IMR-90 (cell line): ENCODE data around the gene HPSE2. TPM values are rescaled to one million over a fixed set of nuclear protein-coding genes. Genes with fewer than 3 reads are reported as not detected.

Experiments
- ATAC-seq: fragments of 200-7000 bp; cut with Tn5 transposase; 2 replicates; pipeline ENCODE4 v1.9.1; 2020; ENCODE audit warnings: low read depth, mild to moderate bottlenecking, moderate library complexity
- BruUV-seq: library from RNA; stranded (reverse); fragments of 400-500 nt; replicated peaks from 2 replicates; lab custom pipeline; 2021; lab: Mats Ljungman, UMichigan
- CTCF ChIA-PET: fragments of 300-600 bp; formaldehyde crosslinking; extraction: SDS; loops from one replicate; lab custom pipeline; 2021; ENCODE audit warnings: antibody characterized with exemption; lab: Yijun Ruan, JAX
- POLR2A ChIA-PET: fragments of 300-600 bp; sonication (Branson Sonifier 250); formaldehyde crosslinking; loops from one replicate; lab custom pipeline; 2022; ENCODE audit warnings: antibody characterized with exemption; ENCODE audit not compliant: unreplicated experiment; lab: Charles Lee
- DNase-seq: peaks from one replicate; pipeline ENCODE4 v3.0.0; 2013
- H2AFZ ChIP-seq: replicated peaks from 2 replicates; pipeline ENCODE3; 2013; ENCODE audit warnings: low read length, mild to moderate bottlenecking; ENCODE audit not compliant: poor library complexity
- H2AK5ac ChIP-seq: 2 replicates; pipeline ENCODE4 v1.6.1; 2013; ENCODE audit warnings: low read depth, low read length, inconsistent platforms
- H2AK9ac ChIP-seq: replicated peaks from 2 replicates; pipeline ENCODE3; 2013; ENCODE audit warnings: mild to moderate bottlenecking, low read depth, low read length, moderate library complexity; ENCODE audit not compliant: poor library complexity
- H2BK120ac ChIP-seq: 2 replicates; pipeline ENCODE4 v1.6.1; 2013; ENCODE audit warnings: low read depth, low read length, inconsistent platforms
- H2BK15ac ChIP-seq: 3 replicates; pipeline ENCODE4 v1.6.1; 2013; ENCODE audit warnings: low read depth, low read length, inconsistent platforms
- H2BK20ac ChIP-seq: 2 replicates; pipeline ENCODE4 v1.6.1; 2013; ENCODE audit warnings: low read depth, mild to moderate bottlenecking, inconsistent platforms, low read length, moderate library complexity
- H2BK5ac ChIP-seq: 2 replicates; pipeline ENCODE4 v1.6.1; 2013; ENCODE audit warnings: mild to moderate bottlenecking, low read depth, low read length, inconsistent platforms; ENCODE audit not compliant: poor library complexity, severe bottlenecking
- H3K14ac ChIP-seq: replicated peaks from 2 replicates; pipeline ENCODE4 v1.6.1; 2013; ENCODE audit warnings: low read depth, low read length, inconsistent platforms
- H3K18ac ChIP-seq: 2 replicates; pipeline ENCODE4 v1.6.1; 2013; ENCODE audit warnings: low read depth, low read length, control low read depth
- H3K23ac ChIP-seq: 2 replicates; pipeline ENCODE4 v1.6.1; 2013; ENCODE audit warnings: low read depth, low read length, inconsistent platforms
- H3K27ac ChIP-seq: 2 replicates; pipeline ENCODE4 v1.5.1; 2013; ENCODE audit warnings: mild to moderate bottlenecking, control low read depth, low read length; ENCODE audit not compliant: insufficient read depth
- H3K27me3 ChIP-seq: 2 replicates; pipeline ENCODE4 v1.6.1; 2013; ENCODE audit warnings: low read length; ENCODE audit not compliant: control insufficient read depth, insufficient read depth
- H3K36me3 ChIP-seq: 2 replicates; pipeline ENCODE4 v1.6.1; 2013; ENCODE audit warnings: low read length, mixed read lengths; ENCODE audit not compliant: control insufficient read depth, insufficient read depth
- H3K4ac ChIP-seq: 2 replicates; pipeline ENCODE4 v1.6.1; 2013; ENCODE audit warnings: low read depth, low read length, inconsistent platforms
- H3K4me1 ChIP-seq: 2 replicates; pipeline ENCODE4 v1.6.1; 2013; ENCODE audit warnings: low read length, mixed read lengths; ENCODE audit not compliant: control insufficient read depth, insufficient read depth
- H3K4me2 ChIP-seq: 2 replicates; pipeline ENCODE4 v1.6.1; 2013; ENCODE audit warnings: low read depth, mild to moderate bottlenecking, control low read depth, low read length, moderate library complexity
- H3K4me3 ChIP-seq: 2 replicates; pipeline ENCODE4 v1.5.1; 2013; ENCODE audit warnings: low read depth, mild to moderate bottlenecking, control low read depth, low read length, moderate library complexity; ENCODE audit not compliant: insufficient read depth
- H3K56ac ChIP-seq: 2 replicates; pipeline ENCODE4 v1.6.1; 2013; ENCODE audit warnings: low read length, inconsistent platforms; ENCODE audit not compliant: insufficient read depth; ENCODE audit errors: extremely low read depth
- H3K79me1 ChIP-seq, 2 experiments: 2 replicates each; pipeline ENCODE4 v1.6.1; 2013; ENCODE audit warnings: low read length in 2 of 2, inconsistent platforms in 1 of 2, low read depth in 1 of 2
- H3K9ac ChIP-seq: 2 replicates; pipeline ENCODE4 v1.6.1; 2013; ENCODE audit warnings: low read depth, low read length, control low read depth
- H3K9me1 ChIP-seq: 2 replicates; pipeline ENCODE4 v1.6.1; 2013; ENCODE audit warnings: low read length, inconsistent platforms; ENCODE audit not compliant: insufficient read depth
- H3K9me3 ChIP-seq: 2 replicates; pipeline ENCODE4 v1.6.1; 2013; ENCODE audit warnings: low read length; ENCODE audit not compliant: control insufficient read depth, insufficient read depth
- H4K20me1 ChIP-seq: 2 replicates; pipeline ENCODE4 v1.6.1; 2013; ENCODE audit warnings: low read length, inconsistent platforms; ENCODE audit not compliant: insufficient read depth
- H4K5ac ChIP-seq: 2 replicates; pipeline ENCODE4 v1.6.1; 2013; ENCODE audit warnings: mild to moderate bottlenecking, low read depth, low read length, control low read depth
- H4K8ac ChIP-seq, 2 experiments: 2 replicates each; pipeline ENCODE4 v1.6.1; 2013; ENCODE audit warnings: low read depth in 2 of 2, low read length in 2 of 2, control low read depth in 1 of 2, inconsistent platforms in 1 of 2
- H4K91ac ChIP-seq: 2 replicates; pipeline ENCODE4 v1.6.1; 2013; ENCODE audit warnings: low read depth, low read length, inconsistent platforms; ENCODE audit not compliant: insufficient read depth
- BHLHE40 ChIP-seq: fragments of 150-350 bp; IDR thresholded peaks from 2 replicates; pipeline ENCODE4 v1.6.1; 2016; ENCODE audit warnings: mild to moderate bottlenecking, low read depth, low read length
- CEBPB ChIP-seq: IDR thresholded peaks from 2 replicates; pipeline ENCODE4 v1.6.1; 2012; ENCODE audit warnings: low read depth, low read length, improper control_type of control experiment
- CHD1 ChIP-seq: IDR thresholded peaks from 2 replicates; pipeline ENCODE4 v1.6.1; 2012; ENCODE audit warnings: low read depth, low read length, improper control_type of control experiment
- CTCF ChIP-seq: conservative IDR thresholded peaks from 2 replicates; pipeline ENCODE4 v1.5.1; 2012; ENCODE audit warnings: mild to moderate bottlenecking, low read depth, low read length, improper control_type of control experiment
- ELK1 ChIP-seq: fragments of 150-350 bp; IDR thresholded peaks from 2 replicates; pipeline ENCODE4 v1.6.1; 2016; ENCODE audit warnings: low read depth, mild to moderate bottlenecking, low read length, moderate library complexity, borderline replicate concordance
- FOS ChIP-seq: fragments of 150-350 bp; IDR thresholded peaks from 2 replicates; pipeline ENCODE4 v1.6.1; 2016; ENCODE audit warnings: low read depth, low read length
- MAFK ChIP-seq: IDR thresholded peaks from 2 replicates; pipeline ENCODE4 v1.6.1; 2012; ENCODE audit warnings: low read depth, low read length, improper control_type of control experiment
- MAZ ChIP-seq: IDR thresholded peaks from 2 replicates; pipeline ENCODE4 v1.6.1; 2012; ENCODE audit warnings: low read depth, mild to moderate bottlenecking, low read length, improper control_type of control experiment, moderate library complexity, borderline replicate concordance
- MXI1 ChIP-seq: IDR thresholded peaks from 2 replicates; pipeline ENCODE4 v1.6.1; 2012; ENCODE audit warnings: low read depth, mild to moderate bottlenecking, low read length, moderate library complexity, borderline replicate concordance
- NFE2L2 ChIP-seq: fragments of 150-350 bp; IDR thresholded peaks from 2 replicates; pipeline ENCODE4 v1.6.1; 2016; ENCODE audit warnings: low read depth, mild to moderate bottlenecking, low read length
- POLR2A ChIP-seq: IDR thresholded peaks from 2 replicates; pipeline ENCODE4 v1.6.1; 2012; ENCODE audit warnings: mild to moderate bottlenecking, low read depth, low read length
- RAD21 ChIP-seq: IDR thresholded peaks from 2 replicates; pipeline ENCODE4 v1.6.1; 2012; ENCODE audit warnings: low read length, improper control_type of control experiment
- RCOR1 ChIP-seq: IDR thresholded peaks from 2 replicates; pipeline ENCODE4 v1.6.1; 2012; ENCODE audit warnings: mild to moderate bottlenecking, low read length, improper control_type of control experiment; ENCODE audit not compliant: insufficient replicate concordance
- RFX5 ChIP-seq: IDR thresholded peaks from 2 replicates; pipeline ENCODE4 v1.8.0; 2012; ENCODE audit warnings: low read depth, mild to moderate bottlenecking, low read length, moderate library complexity
- SMC3 ChIP-seq: fragments of 150-350 bp; IDR thresholded peaks from 2 replicates; pipeline ENCODE4 v1.6.1; 2016; ENCODE audit warnings: low read depth, mild to moderate bottlenecking, antibody characterized with exemption, low read length, moderate library complexity
- USF2 ChIP-seq: fragments of 150-350 bp; IDR thresholded peaks from 2 replicates; pipeline ENCODE4 v1.6.1; 2017; ENCODE audit warnings: mild to moderate bottlenecking, antibody characterized with exemption, low read length, low read depth
- WGBS, 2 experiments: methylation state at CpG; one replicate each; pipeline versions ENCODE4 v1.1.5 to v1.1.7; 2013; ENCODE audit warnings: missing lambda C conversion rate in 2 of 2; ENCODE audit not compliant: insufficient read length in 1 of 2; ENCODE audit errors: extremely low coverage in 2 of 2; 5-methylcytosine and 5-hydroxymethylcytosine counted together
- dilution Hi-C: fragments of 300-500 bp; cut with HindIII; formaldehyde crosslinking; loops from one replicate; pipeline ENCODE4 v1.14.3; 2018; ENCODE audit warnings: low sequenced_read_pairs; ENCODE audit not compliant: unreplicated experiment
- in situ Hi-C: fragments of 300-500 bp; cut with MboI; formaldehyde crosslinking; loops from 3 replicates; pipeline ENCODE4 v1.14.3; 2019; ENCODE audit warnings: low sequenced_read_pairs, inconsistent platforms, mixed read lengths
- intact Hi-C: fragments of 100-400 bp; cut with micrococcal nuclease; formaldehyde crosslinking; loops from 2 replicates; pipeline ENCODE4 v1.10.0; 2022
- polyA plus RNA-seq, 3 experiments: library from polyadenylated mRNA; depleted of rRNA; stranded (reverse); fragments of >200 nt; gene quantifications; 2 replicates each; pipeline ENCODE4 v1.2.3, GENCODE V29; 2012; ENCODE audit warnings: low replicate concordance in 1 of 3
- total RNA-seq: library from RNA; depleted of rRNA; stranded (reverse); fragments of >200 nt; gene quantifications from 2 replicates; pipeline ENCODE4 v1.2.3, GENCODE V29; 2012

The HPSE2 gene
- total and polyA plus RNA-seq, 2 of the 4 experiments (the other 2 are of a cell fraction): not detected

GRCh38 chr10:98482096-98482495 is 753.6 kb downstream of the HPSE2 start:
- Histone ChIP-seq H3K14ac (no peak overlapping the region), H3K4me1 (peaks cover 6% of the 10 kb centered on the region), H2AK5ac (no peak overlapping the region), H3K9ac (no peak overlapping the region), H3K79me1 (no peaks in the 10 kb centered on the region), H3K4ac (no peak overlapping the region), H3K27me3 (no peaks in the 10 kb centered on the region; the same call in 1 of the 2 replicates), H3K27ac (no peak overlapping the region), H4K20me1 (no peaks in the 10 kb centered on the region), H2BK15ac (no peak overlapping the region), H3K18ac (no peak overlapping the region), H3K56ac (no peak overlapping the region), H3K4me3 (no peak overlapping the region), H3K9me1 (no peaks in the 10 kb centered on the region), H2BK120ac (no peak overlapping the region), H4K91ac (no peak overlapping the region), H2AFZ (no peak overlapping the region), H3K23ac (no peak overlapping the region), H3K4me2 (no peak overlapping the region), H2BK5ac (no peak overlapping the region), H2AK9ac (no peak overlapping the region), H2BK20ac (no peak overlapping the region), H4K5ac (no peak overlapping the region), H3K36me3 (no peaks in the 10 kb centered on the region), H4K8ac (no peak overlapping the region), H3K9me3 (no peaks in the 10 kb centered on the region)
- in situ Hi-C loops (no loop called here), intact Hi-C loops (no loop called here), dilution Hi-C loops (no loop called here)
- DNase-seq (no peak), ATAC-seq (no peak)
- ChIA-PET CTCF (no interaction called here), POLR2A (no interaction called here)
- no TSS peak for BruUV-seq
- TF ChIP-seq MAZ (no peak), USF2 (no peak), NFE2L2 (no peak), POLR2A (no peak), FOS (no peak), ELK1 (no peak), BHLHE40 (no peak), RFX5 (no peak), MXI1 (no peak), CHD1 (no peak), RAD21 (no peak), CEBPB (no peak), MAFK (no peak), CTCF (no peak), RCOR1 (no peak), SMC3 (no peak)
- WGBS, 2 experiments: no CpG with 5 or more reads among the region's 2 CpGs
